A673 (cell line): ENCODE results near the gene GSTP1.
"Not testable (repeated sequence)": the region's sequence is repeated elsewhere in the genome, so short reads cannot be mapped to it uniquely, and the experiment has no call there.

Source experiments
- EZH2 ChIP-seq: fragments of 200-600 bp; sonication (generic); IDR thresholded peaks from 2 replicates; pipeline ENCODE4 v1.6.1; 2017; ENCODE audit warnings: borderline replicate concordance, low read depth, mild to moderate bottlenecking, mixed read lengths, antibody characterized with exemption, low read length; ENCODE audit not compliant: poor library complexity, severe bottlenecking
- TF ChIP-seq, protein P1 (sequence below): fragments of 300-800, 200-600 bp; sonication (generic); conservative IDR thresholded peaks from 2 replicates; pipeline ENCODE4 v1.5.1; 2017; ENCODE audit warnings: low read depth, mild to moderate bottlenecking, antibody characterized with exemption, low read length, moderate library complexity, mixed read lengths

- TF ChIP-seq, protein P1, sequence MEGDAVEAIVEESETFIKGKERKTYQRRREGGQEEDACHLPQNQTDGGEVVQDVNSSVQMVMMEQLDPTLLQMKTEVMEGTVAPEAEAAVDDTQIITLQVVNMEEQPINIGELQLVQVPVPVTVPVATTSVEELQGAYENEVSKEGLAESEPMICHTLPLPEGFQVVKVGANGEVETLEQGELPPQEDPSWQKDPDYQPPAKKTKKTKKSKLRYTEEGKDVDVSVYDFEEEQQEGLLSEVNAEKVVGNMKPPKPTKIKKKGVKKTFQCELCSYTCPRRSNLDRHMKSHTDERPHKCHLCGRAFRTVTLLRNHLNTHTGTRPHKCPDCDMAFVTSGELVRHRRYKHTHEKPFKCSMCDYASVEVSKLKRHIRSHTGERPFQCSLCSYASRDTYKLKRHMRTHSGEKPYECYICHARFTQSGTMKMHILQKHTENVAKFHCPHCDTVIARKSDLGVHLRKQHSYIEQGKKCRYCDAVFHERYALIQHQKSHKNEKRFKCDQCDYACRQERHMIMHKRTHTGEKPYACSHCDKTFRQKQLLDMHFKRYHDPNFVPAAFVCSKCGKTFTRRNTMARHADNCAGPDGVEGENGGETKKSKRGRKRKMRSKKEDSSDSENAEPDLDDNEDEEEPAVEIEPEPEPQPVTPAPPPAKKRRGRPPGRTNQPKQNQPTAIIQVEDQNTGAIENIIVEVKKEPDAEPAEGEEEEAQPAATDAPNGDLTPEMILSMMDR: not testable (repeated sequence)
- not testable (repeated sequence) for TF ChIP-seq EZH2
Measured at GRCh38 chr11:67597458-67597857, 13.8 kb downstream of the GSTP1 start.
